ENCODE measurements around the gene BAIAP2.
"Not testable (repeated sequence)": the region's sequence is repeated elsewhere in the genome, so short reads cannot be mapped to it uniquely, and the experiment has no call there.

BAIAP2 gene

DNA sequence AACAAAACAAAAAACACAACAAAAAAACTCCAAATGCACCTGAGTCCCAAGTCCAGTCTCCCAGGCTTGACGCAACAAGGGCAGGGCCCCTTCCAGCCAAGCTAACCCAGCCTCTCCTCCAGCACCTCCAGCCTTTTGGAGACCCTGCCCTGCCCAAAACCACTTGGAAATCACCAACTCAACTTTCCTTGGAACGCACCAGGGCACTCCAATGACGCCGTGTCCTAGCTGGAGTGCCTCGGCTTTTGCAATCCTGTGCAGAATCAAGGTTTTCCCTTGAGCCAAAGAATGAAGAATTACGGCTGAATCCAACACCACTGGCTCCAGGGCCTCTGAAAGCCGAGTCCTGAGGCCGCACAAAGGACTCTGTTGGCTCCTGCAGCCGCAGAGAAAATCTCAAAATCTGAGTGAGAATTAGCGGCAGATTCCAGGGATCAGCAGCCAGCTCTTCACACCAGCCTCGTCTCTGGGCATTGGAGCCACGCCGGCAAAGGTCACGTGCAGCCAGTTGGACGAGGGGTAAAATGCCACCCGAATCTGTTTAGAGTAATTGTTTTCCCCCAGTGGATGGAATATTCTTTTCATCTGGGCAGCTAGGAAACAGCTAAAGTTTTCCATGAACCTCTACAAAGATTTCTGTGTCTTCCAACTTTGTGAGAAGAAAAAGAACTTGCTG lies 9.7 kb upstream of the BAIAP2 start:
- DNase-seq: no peak

DNA sequence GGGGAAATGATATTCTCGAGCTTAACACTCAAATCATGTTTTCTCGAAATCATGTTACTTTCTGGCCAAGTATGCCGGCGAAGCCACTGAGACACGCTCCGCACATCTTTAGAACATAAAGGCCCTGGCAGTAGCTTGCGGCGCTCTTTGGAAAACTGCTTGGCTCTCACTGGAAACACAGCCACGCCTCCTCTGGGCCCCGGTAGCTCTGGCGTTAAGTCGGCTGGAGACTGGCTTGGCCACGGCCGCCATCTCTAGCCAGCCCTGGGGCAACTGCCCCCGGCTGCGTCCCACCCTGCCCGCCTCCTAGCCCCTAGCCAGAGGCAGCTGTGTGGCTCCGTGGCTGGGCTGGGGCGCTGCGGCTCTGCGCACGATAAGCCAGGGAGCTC lies 9.2 kb upstream of the BAIAP2 start:
- no peak for DNase-seq

DNA sequence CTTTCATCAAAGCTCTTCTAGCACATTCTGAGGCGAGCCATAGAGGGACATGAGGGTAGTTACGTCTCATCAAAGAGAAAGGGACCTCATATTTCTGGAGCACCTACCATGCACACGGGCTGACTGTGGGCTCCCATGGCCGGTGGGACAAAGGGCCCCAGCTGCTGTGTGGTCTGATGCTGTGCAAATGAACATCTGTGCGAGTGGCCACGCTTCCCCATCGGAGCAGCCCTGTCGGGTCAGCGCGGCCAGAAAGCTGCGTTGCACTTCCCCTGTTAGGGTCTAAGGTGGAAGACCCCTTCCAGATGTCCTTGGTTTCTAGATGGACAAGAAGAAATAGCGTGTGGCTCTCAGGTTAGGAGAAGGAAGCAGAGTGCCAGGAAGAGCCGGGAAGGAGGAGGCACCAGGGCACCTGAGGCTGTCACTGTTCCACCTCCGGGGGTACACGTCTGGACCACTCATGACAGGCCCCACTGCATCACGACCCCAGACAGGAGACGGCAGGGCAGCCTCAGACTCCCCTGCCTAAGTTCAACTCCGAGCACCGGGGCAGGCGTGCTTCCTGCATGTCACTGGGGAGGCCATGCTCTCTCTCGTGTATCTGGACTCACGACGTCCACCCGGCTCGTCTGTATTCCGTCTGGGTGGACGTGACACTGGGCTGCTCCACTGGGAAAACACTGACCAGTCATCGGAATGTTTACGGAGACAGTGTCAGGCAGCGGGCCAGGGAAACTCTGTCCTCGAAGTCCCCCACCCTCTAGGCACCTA lies 8.5 kb upstream of the BAIAP2 start:
- DNase-seq: no peak

DNA sequence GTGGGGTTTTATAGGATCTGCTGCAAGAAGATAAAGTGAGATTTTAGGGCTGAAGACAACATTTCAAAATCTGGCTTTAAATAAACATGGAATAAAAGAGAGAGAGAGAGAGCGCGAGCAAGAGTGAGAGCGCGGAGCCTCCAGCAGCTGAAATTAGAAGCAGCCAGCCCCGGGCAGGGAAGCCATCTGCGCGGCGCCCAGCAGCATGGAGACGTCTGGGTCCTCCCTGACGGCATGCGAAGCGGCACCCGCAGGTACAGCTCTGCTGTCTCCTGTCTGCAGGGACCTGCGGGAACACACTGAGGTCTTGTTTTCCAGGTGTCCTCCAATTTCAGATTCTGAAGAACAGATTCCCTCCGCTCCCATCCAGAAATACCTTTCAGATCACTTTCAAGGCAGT lies 7.9 kb upstream of the BAIAP2 start:
- no peak for DNase-seq

DNA sequence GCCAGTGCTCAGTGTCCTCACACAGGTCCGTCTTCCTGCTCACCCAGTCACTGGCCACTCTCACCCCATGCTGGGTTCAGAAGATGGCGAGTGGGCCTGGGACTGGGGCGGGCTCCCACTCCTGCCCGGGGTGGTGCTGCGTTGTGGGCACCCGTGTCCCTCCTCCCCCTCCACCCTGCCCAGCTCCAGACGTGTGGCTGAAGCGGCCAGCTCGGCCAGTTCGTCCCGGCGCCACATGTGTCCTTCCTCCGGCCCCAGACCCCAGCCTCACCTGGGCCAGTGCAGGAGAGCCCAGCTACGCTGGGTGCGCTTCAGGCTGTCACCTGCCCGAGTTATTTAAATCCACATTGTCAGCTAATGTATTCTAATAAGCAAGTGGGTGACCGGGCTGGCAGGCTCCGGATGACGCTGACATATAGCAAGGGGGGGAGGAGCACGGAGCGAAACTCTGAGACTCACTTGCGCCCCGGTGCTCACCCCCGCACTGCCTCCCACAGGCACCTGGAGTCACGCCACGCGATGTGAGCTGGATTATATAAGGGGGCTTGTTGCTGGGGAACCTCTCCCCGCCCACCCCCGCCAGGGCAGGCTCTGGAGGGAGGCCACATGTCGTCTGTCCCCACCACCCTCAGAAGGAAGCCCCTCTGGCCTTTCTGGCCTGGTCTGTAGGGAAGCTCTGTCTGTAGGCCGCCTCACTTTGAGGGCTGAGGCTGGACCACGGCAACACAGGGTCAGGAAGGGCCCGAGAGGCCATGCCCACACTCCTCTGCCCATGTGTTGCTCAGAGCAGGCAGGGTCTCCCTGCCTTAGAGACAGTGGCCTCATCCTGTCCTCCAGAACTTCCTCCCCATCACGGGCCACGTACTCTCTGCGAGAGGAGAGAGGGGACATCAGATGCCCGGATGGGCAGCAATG lies 7.1 kb upstream of the BAIAP2 start:
- DNase-seq: peak in 3 of 4 experiments; percentile 35 to 45 (median 41)

DNA sequence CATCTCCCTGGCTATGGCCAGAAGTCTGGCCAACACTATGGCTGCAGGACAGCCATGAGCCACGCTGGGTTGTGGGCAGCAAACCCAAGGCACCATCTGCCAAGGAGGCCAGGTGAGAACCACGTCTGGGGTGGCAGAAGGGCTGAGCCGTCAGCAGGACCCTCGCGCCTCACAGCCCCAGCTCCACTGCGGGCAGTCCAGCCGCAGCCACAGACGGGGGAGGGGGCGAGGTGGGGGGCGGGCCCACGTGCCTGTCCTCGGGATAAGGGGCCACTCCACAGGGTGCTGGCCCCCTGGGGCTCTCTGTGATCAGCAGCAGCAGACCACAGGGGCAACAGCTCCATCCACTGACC lies 6.5 kb upstream of the BAIAP2 start:
- no peak for DNase-seq

DNA sequence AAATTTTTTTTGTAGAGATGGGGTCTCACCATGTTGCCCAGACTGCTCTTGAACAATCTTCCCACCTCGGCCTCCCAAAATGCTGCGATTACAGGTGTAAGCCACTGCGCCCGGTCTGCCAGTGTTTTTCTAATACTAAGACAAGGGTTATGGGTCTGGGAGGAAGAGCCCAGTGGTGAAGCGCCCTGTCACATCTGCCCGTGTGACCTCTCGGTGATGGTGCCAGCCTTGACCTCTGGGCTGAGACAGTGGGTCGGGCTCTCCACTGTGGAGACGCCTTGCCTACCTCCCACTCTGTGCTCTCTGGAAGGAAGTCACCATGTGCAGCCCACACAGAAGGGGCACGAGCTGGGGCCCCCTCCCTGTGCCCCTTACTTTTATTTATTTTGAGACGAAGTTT lies 5.1 kb upstream of the BAIAP2 start:
- no peak for DNase-seq

DNA sequence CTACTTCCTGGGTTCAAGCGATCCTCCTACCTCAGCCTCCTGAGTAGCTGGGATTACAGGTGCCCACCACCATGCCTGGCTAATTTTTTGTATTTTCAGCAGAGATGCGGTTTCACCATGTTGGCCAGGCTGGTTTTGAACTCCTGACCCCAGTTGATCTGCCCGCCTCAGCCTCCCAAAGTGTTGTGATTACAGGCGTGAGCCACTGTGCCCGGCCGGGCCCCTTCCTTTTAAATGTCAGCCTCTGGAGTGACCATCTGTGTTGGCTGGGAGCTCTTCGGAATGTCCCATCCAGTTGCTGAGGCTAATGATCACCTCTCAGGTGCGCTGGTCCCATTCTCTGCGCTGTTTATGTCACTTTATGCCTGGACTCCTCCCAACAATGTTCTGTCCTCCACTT lies 4.6 kb upstream of the BAIAP2 start:
- not testable (repeated sequence) for DNase-seq

DNA sequence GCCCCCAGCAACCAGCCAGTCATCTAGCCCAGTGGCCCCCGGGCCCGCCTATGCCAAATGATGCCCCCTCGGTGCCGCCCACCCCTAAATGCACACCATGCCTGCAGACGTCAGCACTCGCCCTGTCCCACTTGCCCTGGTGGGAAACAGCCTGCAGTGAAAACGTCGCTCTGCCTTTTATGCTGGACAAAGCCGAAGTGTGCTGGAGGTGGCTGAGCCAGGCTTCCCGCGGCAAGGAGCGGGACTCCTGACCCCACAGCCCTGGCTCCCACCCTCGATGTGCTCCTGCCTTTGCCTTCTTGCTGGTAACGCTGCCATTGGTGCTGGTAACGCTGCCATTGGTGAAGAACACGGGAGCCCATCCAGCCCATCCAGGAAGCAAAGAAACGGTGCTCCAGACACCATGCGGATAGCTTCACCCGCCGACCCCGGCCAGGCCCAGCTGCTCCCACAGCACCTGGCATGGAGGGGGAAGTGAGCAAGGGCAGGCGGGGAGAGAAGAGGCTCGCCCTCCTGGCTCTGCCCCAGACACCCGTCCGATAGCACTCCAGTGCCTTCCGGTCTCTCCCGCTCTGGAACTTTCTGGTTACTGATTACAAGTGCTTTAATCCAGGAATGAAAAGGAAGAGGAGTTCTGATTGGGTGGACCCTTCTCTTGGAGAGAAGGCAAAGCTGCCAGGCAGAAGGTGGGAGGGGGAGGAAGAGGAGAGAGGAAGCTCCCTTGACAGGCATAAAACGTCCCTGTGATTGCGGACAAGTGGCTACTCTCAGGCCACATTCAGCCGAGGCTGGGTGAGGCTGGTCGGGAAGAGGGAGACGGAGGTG lies 4.0 kb upstream of the BAIAP2 start:
- peak in 2 of 4 experiments; percentile 30 to 34 for DNase-seq

DNA sequence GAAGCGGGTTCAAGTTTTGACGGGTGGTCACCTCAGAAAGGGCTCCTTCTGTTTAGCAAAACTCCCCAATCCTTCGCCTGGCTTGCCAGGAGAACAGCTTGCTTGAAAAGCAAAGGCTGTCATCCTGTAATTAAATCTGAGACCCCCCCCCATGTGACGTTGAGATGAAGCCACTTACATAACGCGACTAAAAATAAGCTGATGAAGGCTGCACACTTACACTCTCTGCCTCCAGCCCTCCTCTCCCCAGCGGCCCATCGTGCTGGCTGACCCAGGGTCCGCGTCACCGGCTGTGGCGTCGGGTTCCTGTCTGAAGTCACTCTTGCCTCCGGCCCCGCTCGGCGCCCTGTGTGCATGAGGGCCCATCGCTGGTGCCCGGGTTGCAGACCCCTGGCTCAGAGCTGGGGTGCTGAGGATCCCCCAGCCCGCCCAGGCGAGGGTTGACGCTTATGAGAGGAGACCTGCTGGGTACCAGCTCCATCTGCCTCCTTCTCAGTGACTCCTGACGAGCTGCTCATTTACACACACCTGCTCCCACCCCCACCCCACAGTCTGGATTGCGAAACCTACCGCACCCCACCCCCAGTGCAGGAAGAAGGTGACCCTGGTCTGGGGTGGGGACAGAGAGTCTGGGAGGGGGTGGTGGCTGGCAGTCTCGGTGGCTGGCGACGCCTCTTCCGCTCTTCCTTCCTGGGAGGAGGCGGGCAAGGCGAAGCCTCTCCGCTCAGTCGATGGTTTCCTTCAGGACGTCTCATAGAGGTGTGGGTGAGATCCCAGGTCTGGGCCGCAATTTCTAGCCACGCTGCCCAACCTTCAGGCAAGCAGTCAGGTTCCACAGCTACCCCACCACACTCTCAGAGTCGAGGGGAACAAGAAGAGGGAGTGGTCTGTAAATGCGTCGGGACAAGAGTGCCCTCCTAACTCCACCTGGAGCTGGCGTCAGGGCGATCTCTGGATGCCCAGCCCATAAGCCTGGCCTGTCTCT lies 3.1 kb upstream of the BAIAP2 start:
- DNase-seq: no peak

DNA sequence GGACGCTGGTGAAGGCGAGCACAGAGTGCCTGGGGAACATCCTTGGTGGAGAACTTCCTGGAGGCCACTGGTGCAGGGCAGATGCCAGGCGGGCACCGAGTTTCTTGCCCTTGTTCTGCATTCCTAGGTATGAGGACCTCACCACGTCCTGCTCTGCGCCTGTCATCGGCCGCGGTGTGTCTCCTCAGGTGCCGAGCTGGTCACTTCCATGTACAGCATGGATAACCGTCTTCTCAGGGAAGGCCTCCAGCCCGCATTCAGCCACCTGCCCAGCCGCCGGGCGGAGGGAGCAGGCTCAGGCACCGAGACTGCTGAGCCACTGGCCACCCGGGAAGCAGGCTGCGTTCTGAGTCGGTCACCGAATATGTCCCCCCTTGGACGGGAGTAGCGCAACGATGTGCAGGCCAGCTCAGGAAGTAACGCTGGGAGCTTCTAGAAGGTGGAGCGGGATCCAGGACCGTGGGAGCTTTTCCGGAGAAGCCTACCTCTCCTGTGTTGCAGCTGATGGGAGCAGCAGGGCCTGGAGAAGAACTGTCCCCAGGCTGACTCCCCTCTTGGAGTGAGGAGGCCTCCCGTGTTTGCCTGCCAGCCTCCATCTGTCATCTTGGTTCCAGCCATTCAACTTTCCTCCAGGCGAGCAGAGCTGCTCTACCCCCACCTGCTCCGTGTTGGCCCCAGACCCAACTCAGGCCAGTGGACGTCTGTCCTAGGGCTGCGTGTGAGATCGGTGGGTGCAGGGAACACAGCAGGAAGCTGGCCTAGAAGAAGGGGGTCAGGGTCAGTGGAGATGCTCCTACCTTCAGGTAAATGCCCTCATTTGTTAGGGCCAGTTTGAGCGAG lies 2.1 kb upstream of the BAIAP2 start:
- DNase-seq: no peak

DNA sequence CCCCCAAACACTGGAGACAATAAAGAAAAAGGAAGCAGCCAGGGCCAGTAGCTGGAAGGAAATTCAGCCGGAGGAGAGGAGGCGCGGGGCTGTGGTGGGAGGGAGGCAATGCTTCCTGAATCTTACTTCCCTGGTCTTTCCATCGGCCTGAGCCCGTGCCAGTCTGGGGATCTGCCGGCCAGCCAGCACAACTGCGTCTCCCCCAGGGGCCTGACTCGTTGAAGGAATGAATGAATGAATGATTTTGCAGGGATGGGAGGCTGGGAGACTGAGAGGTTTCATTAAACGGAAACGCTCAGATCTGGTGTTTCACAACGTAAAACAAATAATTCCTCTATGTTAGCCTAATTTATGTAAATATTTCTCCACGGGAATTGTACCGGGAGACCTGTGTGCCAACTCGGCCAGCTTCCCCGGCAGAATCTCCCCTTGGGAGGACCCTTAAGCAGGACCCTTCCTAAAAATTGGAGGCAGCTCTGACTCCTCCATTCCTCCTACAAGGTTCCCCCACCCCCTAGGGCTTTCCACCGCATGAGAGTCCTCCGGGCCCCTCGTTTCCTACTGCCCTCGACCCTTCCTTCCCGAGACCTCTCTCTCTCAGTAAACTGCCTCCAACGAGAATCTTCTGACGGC lies 1.3 kb upstream of the BAIAP2 start:
- DNase-seq: peak; percentile 82 to 90 (median 87)

DNA sequence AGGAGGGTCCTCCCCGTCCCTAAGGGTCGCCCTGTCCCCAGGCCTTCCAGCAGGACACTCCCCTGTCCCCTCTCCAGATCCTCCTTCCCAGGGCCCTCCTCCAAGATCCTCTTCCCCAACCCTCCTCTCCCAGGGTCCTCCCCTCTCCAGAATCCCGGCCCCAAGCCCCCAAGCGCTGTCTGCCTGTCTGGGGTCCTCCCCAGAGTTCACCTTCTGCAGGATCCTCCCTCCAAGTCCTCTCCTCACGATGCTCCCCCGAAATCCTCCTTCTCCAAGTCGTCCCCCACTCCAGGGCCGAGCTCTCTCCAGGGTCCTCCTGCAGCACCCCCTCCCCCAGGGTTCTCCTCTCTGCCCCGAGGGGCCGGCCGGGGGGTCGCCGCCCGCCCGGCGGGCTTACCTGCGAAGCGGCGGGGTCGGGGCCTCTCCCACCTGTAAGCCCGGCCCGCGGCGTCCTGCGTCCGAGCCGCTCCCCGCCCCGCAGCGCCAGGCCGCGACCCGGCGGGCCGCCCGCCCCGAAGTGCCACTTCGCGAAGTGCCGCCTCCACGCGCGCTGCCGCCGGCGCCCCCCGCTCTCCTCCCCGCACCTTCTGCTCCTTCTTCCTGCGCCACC lies 678 bp upstream of the BAIAP2 start:
- DNase-seq: no peak

DNA sequence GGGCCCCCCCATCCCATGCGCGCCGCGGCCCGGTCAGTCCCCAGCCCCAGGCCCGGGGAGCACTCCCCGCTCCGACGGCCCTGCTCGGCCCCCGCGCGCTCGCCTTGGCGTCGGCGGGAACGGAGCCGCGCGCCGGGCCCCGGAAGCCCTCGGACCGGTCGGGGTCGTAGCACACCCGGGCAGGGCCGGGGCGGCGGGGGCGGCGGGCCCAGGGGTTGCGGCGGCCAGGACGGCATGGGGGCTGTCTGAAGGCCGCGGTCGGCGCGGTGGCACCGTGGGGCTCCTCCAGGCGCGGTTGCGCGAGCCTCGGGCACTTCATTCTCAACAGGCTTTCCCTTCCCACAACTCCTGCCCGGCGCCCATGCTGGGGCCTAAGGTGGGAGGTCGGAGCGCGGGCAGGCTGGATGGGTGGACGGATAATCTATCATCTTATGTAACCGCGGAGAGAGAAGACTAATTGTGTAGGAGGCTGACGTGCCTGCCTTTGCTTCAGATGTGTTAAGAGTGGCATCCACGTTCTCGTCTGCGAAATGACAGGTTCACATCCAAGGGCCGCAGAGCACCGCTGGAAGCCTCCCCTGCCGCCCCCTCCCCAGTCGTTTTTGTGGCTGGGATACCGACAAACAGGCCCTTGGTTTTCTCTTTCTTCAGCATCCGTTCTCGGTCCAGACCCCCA lies 708 bp downstream of the BAIAP2 start:
- peak in 3 of 4 experiments; percentile 19 to 59 (median 48) for DNase-seq

DNA sequence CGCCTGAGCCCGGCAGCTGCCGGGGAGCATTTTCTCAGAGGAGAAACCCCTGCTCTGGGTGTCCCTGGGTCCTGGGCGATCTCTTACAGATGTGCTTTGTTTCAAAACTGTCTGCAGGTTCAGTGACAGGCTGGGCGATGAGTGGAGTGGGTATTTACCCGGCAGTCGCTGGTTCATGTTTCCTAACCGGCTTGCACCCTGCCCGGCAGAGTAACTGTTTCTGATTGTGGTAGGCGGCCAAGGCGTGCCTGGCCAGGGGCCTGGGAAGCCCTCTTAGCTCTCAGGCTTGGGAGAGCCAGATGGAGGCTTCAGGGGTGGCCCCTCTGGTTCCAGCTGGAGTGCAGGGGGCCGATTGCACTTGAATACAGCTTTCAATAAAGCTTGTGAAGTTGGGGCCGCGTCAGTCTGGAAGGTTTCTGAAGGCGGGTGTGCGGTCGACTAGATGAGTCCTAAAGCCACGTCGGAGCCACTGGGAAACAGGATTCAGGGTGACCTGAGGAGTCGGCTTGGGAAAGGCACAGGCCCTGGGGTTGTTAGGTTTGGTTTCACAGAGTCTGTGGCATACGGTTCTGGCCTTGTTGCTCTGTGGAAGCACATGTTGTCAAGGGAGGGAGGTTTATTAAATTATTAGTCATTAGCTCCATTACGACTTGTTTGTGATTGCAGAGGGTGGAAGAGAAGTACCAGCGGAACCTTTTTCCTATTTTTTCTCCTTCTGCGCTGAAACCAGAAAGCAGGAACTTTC lies 1.4 kb downstream of the BAIAP2 start:
- DNase-seq: peak in 3 of 4 experiments; percentile 46 to 58 (median 50)

DNA sequence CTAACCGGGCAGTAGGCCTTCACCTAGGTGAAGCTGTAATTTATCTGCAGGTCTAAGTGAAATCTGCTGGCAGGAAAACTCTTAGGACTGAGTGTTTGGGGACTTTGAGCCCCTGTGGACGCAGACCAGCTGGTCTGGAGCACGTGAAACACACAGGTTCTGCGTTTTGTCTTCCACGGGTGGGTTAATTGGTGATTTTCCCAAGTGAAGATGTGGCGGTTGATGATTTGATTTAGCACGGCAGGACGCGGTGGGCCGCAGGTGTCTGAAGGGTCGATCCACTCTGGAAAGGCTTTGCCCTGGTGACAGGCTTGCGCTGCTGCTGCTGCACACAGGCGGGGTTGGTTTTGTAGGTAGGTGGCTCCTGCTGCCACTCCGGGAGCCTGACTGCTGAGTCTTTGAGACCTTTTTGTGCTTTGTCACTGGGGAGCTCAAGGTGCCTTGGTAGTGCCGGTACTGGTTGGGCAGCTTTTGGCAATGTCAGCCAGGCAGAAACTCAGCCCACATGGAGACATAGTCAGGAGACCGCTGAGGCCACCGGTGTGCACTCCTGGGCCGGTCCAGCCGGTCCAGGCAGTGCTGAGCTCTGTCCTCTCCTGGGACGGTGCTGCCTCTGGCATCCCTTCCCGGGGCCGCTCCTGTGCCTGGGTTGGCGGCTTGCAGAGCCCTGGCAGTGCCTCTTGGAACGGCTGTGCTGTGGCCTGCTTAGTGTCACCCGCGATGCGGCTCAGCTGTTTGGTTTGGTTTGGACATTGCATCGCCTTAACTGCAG lies 2.3 kb downstream of the BAIAP2 start:
- no peak for DNase-seq
